ENCODE results near the gene SASH1. TPM values are rescaled to one million over a fixed set of nuclear protein-coding genes. Genes with fewer than 3 reads are reported as not detected.

Gene SASH1
- total RNA-seq, 1 experiment from 2014 or later = 27.4 TPM

DNA sequence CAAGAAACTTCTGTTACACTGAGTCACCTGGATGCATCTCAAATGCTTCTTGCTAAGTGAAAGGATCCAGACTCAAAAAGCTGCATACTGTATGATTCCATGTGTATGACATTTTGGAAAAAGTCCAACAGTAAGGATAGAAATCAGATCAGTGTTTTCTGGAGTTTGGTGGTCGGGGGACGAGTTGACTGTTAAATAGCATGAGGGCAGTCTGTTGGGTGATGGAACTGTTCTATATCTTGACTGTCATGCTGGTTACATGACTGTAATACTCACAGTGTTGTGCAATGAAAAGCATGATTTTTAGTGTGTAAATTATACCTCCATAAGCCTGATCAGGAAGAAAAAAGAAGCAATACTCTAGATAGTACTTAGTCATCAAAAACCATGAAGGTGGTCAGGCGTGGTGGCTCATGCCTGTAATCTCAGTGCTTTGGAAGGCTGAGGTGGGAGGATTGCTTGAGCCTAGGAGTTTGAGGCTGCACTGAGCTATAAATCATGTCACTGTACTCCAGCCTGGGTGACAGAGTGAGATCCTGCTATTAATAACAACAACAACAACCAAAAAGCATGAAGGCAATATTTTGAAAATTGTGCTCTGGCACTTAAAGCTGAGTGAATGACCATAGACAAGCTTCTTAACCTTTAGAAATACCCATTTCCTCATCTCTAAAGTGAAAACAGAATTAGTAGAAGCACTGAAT, 30.5 kb upstream of the SASH1 start (continued):
- TF ChIP-seq PREB (CRISPR knock-in tag; IDR thresholded peaks at IDR 0.05; ENCODE audit: borderline replicate concordance) (no peak), JAZF1 (CRISPR knock-in tag; IDR thresholded peaks at IDR 0.05) (no peak), ZNF416 (CRISPR knock-in tag; IDR thresholded peaks at IDR 0.05) (no peak), PRDM15 (CRISPR knock-in tag; IDR thresholded peaks at IDR 0.05) (no peak), ZNF232 (CRISPR knock-in tag; IDR thresholded peaks at IDR 0.05) (no peak), NR2C2 (CRISPR knock-in tag; IDR thresholded peaks at IDR 0.05) (no peak)

DNA sequence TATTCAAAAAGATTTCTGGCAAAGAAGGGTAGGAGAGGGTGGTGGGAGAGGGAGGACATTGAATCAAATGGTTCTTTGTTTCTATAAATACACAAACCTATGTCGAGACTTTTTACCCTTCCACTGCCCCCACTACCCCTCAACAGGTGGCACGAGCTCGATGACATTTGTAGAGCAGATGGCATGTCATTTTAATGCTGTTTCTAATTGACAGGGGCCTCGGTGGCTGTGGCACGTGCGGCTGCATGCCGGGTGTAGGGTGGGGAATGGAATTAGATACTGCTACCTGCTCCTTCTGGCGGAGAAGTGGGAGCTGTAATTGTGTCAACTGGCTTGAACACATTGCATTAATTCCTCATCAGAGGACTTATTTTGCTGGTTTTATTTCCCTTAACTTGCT, 29.1 kb upstream of the SASH1 start:
- H3K27me3 Mint-ChIP-seq (ENCODE audit: low read depth) = no peaks in the 10 kb centered on the region
- H3K4me1 Mint-ChIP-seq = peaks cover 14% of the 10 kb centered on the region
- no peak for DNase-seq (ENCODE audit: low spot score)
- ChIA-PET CTCF (interaction anchor here (0.6 to 1.3 kb wide), 2 partner anchors 58 to 134 kb away, joined by 3 to 4 read pairs; no protein-coding TSS in a partner anchor), POLR2A (interaction anchor here (0.6 kb wide), 1 partner anchor 10 kb away, joined by 3 read pairs; no protein-coding TSS in a partner anchor)
- TF ChIP-seq USF1 (CRISPR knock-in tag; IDR thresholded peaks at IDR 0.05) (no peak), NFYB (CRISPR knock-in tag; conservative IDR thresholded peaks at IDR 0.05; ENCODE audit: low read depth) (no peak), IRF2 (CRISPR knock-in tag; IDR thresholded peaks at IDR 0.05; ENCODE audit: borderline replicate concordance, low read depth) (no peak), TP53 (CRISPR knock-in tag; IDR thresholded peaks at IDR 0.05) (no peak), ESRRA (CRISPR knock-in tag; IDR thresholded peaks at IDR 0.05; ENCODE audit: borderline replicate concordance) (no peak), NR1H2 (CRISPR knock-in tag; IDR thresholded peaks at IDR 0.05) (no peak)
- TF ChIP-seq, protein P1, sequence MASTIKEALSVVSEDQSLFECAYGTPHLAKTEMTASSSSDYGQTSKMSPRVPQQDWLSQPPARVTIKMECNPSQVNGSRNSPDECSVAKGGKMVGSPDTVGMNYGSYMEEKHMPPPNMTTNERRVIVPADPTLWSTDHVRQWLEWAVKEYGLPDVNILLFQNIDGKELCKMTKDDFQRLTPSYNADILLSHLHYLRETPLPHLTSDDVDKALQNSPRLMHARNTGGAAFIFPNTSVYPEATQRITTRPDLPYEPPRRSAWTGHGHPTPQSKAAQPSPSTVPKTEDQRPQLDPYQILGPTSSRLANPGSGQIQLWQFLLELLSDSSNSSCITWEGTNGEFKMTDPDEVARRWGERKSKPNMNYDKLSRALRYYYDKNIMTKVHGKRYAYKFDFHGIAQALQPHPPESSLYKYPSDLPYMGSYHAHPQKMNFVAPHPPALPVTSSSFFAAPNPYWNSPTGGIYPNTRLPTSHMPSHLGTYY (CRISPR knock-in tag; IDR thresholded peaks at IDR 0.05) = no peak
- no peaks in the 10 kb centered on the region for H3K36me3 Mint-ChIP-seq
- no peak overlapping the region for H3K4me3 Mint-ChIP-seq
- no peaks in the 10 kb centered on the region for H3K9me3 Mint-ChIP-seq
- no peak for ATAC-seq
- no peak overlapping the region for H3K27ac Mint-ChIP-seq

DNA sequence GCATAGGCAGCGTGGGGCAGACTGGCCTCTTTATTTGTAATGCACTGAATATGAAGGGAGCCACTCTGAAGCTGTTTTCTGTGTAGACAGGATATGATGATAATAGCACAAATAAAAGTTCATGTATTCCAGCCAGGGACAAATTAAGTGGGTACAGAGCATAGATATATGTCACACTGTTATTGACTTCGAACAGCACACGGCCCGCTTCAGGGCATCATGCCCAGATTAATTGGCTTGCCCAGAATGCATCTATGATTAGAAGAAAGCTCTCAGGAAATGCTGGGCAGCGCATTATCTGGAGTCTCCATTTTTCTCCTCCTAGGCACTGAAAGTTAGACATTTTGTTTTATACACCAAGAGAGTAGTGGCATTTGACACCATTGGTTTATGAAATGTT, 26.3 kb upstream of the SASH1 start:
- no peak for DNase-seq (ENCODE audit: low spot score)
- no peaks in the 10 kb centered on the region for H3K36me3 Mint-ChIP-seq
- ChIA-PET CTCF (no interaction called here), POLR2A (no interaction called here)
- H3K9me3 Mint-ChIP-seq = no peaks in the 10 kb centered on the region; the same call in 1 of the 2 replicates
- H3K4me1 Mint-ChIP-seq = peaks cover 14% of the 10 kb centered on the region
- H3K4me3 Mint-ChIP-seq = no peak overlapping the region
- ATAC-seq = no peak
- no peak overlapping the region for H3K27ac Mint-ChIP-seq
- TF ChIP-seq ELF4 (CRISPR knock-in tag; IDR thresholded peaks at IDR 0.05; ENCODE audit: low read depth) (no peak), CREB1 (CRISPR knock-in tag; IDR thresholded peaks at IDR 0.05) (no peak), ZNF423 (CRISPR knock-in tag; IDR thresholded peaks at IDR 0.05) (no peak), MAX (CRISPR knock-in tag; IDR thresholded peaks at IDR 0.05) (no peak), PREB (CRISPR knock-in tag; IDR thresholded peaks at IDR 0.05; ENCODE audit: borderline replicate concordance) (no peak), FOXJ3 (CRISPR knock-in tag; IDR thresholded peaks at IDR 0.05; ENCODE audit: borderline replicate concordance) (no peak)
- no peaks in the 10 kb centered on the region for H3K27me3 Mint-ChIP-seq (ENCODE audit: low read depth)

All from WTC11 (cell line).